ENCODE data around the gene NOXO1. TPM values are rescaled to one million over a fixed set of nuclear protein-coding genes. Genes with fewer than 3 reads are reported as not detected.

The NOXO1 gene
- total and polyA plus RNA-seq, 10 of the 15 experiments (the other 5 are each of a cell fraction or from before 2014, with no cell fraction given) = 0.09 to 0.76 (median 0.26) TPM; not detected in 4

DNA sequence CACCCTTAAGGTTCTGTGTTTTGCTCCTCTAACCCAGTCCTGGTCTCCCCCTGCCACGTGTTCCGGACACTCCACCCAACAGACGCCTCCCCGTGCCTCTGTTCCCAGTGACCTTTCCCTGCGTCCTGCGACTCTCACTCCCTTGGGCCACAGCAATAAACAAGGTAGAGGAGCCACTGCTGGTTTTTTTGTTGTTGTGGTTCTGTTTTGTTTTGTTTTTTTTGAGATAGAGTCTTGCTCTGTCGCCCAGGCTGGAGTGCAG lies 34.6 kb upstream of the NOXO1 start (continued):
- no peak for TF ChIP-seq SIX5 (IDR thresholded peaks at IDR 0.05; ENCODE audit: low read depth, low read length, severe bottlenecking)
- no peak for TF ChIP-seq FOXK2 (IDR thresholded peaks at IDR 0.05)
- TF ChIP-seq, protein P1, sequence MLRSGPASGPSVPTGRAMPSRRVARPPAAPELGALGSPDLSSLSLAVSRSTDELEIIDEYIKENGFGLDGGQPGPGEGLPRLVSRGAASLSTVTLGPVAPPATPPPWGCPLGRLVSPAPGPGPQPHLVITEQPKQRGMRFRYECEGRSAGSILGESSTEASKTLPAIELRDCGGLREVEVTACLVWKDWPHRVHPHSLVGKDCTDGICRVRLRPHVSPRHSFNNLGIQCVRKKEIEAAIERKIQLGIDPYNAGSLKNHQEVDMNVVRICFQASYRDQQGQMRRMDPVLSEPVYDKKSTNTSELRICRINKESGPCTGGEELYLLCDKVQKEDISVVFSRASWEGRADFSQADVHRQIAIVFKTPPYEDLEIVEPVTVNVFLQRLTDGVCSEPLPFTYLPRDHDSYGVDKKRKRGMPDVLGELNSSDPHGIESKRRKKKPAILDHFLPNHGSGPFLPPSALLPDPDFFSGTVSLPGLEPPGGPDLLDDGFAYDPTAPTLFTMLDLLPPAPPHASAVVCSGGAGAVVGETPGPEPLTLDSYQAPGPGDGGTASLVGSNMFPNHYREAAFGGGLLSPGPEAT (IDR thresholded peaks at IDR 0.05; ENCODE audit: low read depth) = no peak
- TF ChIP-seq MYC (IDR thresholded peaks at IDR 0.05; ENCODE audit: insufficient read depth, insufficient read length, insufficient replicate concordance, low read length, severe bottlenecking) = no peak
- TF ChIP-seq TBL1XR1 (IDR thresholded peaks at IDR 0.05; ENCODE audit: low read depth, low read length) = no peak
- no peak for TF ChIP-seq MXI1 (IDR thresholded peaks at IDR 0.05; ENCODE audit: low read depth, low read length)
- TF ChIP-seq BRCA1 (IDR thresholded peaks at IDR 0.05; ENCODE audit: low read depth, low read length) = no peak
- TF ChIP-seq, protein P2, sequence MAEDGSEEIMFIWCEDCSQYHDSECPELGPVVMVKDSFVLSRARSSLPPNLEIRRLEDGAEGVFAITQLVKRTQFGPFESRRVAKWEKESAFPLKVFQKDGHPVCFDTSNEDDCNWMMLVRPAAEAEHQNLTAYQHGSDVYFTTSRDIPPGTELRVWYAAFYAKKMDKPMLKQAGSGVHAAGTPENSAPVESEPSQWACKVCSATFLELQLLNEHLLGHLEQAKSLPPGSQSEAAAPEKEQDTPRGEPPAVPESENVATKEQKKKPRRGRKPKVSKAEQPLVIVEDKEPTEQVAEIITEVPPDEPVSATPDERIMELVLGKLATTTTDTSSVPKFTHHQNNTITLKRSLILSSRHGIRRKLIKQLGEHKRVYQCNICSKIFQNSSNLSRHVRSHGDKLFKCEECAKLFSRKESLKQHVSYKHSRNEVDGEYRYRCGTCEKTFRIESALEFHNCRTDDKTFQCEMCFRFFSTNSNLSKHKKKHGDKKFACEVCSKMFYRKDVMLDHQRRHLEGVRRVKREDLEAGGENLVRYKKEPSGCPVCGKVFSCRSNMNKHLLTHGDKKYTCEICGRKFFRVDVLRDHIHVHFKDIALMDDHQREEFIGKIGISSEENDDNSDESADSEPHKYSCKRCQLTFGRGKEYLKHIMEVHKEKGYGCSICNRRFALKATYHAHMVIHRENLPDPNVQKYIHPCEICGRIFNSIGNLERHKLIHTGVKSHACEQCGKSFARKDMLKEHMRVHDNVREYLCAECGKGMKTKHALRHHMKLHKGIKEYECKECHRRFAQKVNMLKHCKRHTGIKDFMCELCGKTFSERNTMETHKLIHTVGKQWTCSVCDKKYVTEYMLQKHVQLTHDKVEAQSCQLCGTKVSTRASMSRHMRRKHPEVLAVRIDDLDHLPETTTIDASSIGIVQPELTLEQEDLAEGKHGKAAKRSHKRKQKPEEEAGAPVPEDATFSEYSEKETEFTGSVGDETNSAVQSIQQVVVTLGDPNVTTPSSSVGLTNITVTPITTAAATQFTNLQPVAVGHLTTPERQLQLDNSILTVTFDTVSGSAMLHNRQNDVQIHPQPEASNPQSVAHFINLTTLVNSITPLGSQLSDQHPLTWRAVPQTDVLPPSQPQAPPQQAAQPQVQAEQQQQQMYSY (CRISPR knock-in tag; IDR thresholded peaks at IDR 0.05) = no peak
- no peak for TF ChIP-seq HCFC1 (IDR thresholded peaks at IDR 0.05; ENCODE audit: low read length)
- no peak for TF ChIP-seq ZNF274 (IDR thresholded peaks at IDR 0.05; ENCODE audit: insufficient read depth, insufficient read length)

Data from GM12878 (cell line).